HL-60 (cell line): ENCODE measurements around the gene MAP3K8.

Source experiments
- GABPA ChIP-seq: IDR thresholded peaks from 2 replicates; pipeline ENCODE4 v1.6.1; 2012; ENCODE audit warnings: low read depth
- POLR2AphosphoS5 ChIP-seq: IDR thresholded peaks from 2 replicates; pipeline ENCODE4 v1.6.1; 2012; ENCODE audit warnings: low read depth
- REST ChIP-seq: IDR thresholded peaks from 2 replicates; pipeline ENCODE4 v1.6.1; 2012; ENCODE audit warnings: low read depth; ENCODE audit not compliant: insufficient replicate concordance
- TF ChIP-seq, protein P1 (sequence below): IDR thresholded peaks from one replicate; pipeline ENCODE4 v1.5.1; 2011; ENCODE audit warnings: low read length, control low read depth, inconsistent platforms; ENCODE audit not compliant: insufficient read depth

DNA sequence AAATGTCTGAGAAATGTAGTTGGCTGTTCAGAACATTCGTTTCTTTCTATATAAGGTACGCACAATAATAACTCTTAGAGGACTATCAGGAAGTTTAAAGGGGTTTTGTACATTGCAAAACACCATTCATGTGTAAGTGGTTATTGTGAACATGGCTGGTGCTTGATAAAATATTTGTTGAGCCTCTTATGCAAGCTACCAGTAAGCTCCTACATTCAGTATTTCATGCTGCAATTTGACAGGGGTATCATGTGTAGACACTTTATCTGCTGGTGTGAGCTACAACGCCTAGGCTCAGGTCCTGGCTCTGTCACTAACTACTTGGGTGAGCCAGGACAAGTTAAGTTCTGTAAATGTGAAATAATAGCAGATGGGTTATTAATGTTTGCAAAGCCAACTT is 75.5 kb downstream of the MAP3K8 start:
- TF ChIP-seq, protein P1, sequence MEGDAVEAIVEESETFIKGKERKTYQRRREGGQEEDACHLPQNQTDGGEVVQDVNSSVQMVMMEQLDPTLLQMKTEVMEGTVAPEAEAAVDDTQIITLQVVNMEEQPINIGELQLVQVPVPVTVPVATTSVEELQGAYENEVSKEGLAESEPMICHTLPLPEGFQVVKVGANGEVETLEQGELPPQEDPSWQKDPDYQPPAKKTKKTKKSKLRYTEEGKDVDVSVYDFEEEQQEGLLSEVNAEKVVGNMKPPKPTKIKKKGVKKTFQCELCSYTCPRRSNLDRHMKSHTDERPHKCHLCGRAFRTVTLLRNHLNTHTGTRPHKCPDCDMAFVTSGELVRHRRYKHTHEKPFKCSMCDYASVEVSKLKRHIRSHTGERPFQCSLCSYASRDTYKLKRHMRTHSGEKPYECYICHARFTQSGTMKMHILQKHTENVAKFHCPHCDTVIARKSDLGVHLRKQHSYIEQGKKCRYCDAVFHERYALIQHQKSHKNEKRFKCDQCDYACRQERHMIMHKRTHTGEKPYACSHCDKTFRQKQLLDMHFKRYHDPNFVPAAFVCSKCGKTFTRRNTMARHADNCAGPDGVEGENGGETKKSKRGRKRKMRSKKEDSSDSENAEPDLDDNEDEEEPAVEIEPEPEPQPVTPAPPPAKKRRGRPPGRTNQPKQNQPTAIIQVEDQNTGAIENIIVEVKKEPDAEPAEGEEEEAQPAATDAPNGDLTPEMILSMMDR: no peak
- no peak for TF ChIP-seq GABPA
- TF ChIP-seq POLR2AphosphoS5: no peak
- TF ChIP-seq REST: no peak
